ENCODE data around the gene MARCHF9.
A peak's percentile ranks its signal among the peaks of the same experiment; 100 is the strongest.

Gene MARCHF9

DNA sequence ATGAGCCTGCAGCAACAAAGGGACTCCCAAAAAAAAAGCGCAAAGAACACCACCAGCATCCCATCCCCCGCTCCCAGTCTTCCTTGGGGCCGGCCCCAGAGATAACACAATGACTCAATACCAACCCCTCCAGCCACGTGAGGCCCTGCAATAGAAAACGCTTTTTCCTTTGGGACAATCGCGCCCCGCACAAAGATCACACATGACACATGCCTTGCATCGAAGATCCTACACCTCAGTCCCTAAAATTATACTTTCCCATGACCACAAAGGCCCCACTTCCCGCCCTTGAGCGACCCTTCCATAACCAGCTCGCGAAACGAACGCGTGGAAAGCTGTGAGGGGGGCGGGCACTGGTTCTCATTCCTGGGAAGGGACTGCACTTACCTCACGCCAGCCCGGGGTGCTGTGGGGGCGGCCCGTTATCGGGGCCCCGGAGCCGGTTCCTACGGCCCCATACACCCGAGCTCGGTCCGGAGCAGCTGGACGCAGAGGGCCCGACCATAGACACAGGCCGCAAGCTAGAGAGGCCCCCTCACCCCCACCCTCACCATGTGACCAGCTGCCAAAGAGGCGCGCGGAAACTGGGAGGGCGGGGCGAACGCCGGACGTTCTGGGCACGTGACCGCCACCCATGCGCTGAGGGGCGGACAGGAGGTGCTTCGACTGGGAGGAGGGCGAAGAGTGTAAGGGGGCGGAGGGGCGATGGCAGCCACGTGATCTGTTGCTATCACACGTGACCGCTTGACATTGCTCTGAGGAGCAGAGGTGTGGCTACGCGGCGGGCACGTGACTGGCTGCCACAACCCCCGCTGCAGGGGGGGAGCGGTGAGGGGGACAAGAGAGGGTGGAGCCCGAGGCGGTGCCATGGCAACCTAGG is 2.9 kb upstream of the MARCHF9 start, which contains the start of gene CDK4:
TSS of gene CDK4 (minus strand) at position 523 of the 880 bp plus-strand sequence. CDS start 593 bp downstream, outside the sequence.
- peak within 1 kb of the TSS; percentile 41 for H3K27ac ChIP-seq (ENCODE audit: low read depth, low read length)
- H2AFZ ChIP-seq (ENCODE audit: low read depth, low read length, severe bottlenecking) = peak within 1 kb of the TSS; percentile 42
- H3K27me3 ChIP-seq (ENCODE audit: low read length) = no peaks in the 10 kb centered on the region
- H3K9me3 ChIP-seq (ENCODE audit: insufficient read depth, low read length) = no peaks in the 10 kb centered on the region
- H3K4me3 ChIP-seq (ENCODE audit: insufficient read depth, low read length, poor library complexity, severe bottlenecking) = peak within 1 kb of the TSS; percentile 71
- H4K20me1 ChIP-seq (ENCODE audit: low read depth, low read length) = no peaks in the 10 kb centered on the region
- H3K36me3 ChIP-seq (ENCODE audit: low read length) = peaks cover 10% of the 10 kb centered on the region; the same call in 1 of the 2 replicates
- H3K79me2 ChIP-seq (ENCODE audit: insufficient read depth, low read length) = peaks cover 28% of the 10 kb centered on the region
- H3K9me2 ChIP-seq (replicated peaks; ENCODE audit: insufficient read depth, low read length) = no peaks in the 10 kb centered on the region
- no peak for TF ChIP-seq EZH2phosphoT487 (conservative IDR thresholded peaks at IDR 0.05; ENCODE audit: low read length)
- peaks cover 35% of the 10 kb centered on the region for H3F3A ChIP-seq (ENCODE audit: insufficient read depth)
- peak within 1 kb of the TSS; percentile 72 for H3K9ac ChIP-seq (ENCODE audit: low read length)
- H3K4me2 ChIP-seq (ENCODE audit: low read depth, low read length, poor library complexity, severe bottlenecking) = peak within 1 kb of the TSS; percentile 72

GRCh38 chr12:57752668-57753000 is 2.3 kb upstream of the MARCHF9 start:
- H3K79me2 ChIP-seq (ENCODE audit: insufficient read depth, low read length) = peaks cover 28% of the 10 kb centered on the region
- H4K20me1 ChIP-seq (ENCODE audit: low read depth, low read length) = no peaks in the 10 kb centered on the region
- H2AFZ ChIP-seq (ENCODE audit: low read depth, low read length, severe bottlenecking) = peak overlapping the region; percentile 42
- H3K4me3 ChIP-seq (ENCODE audit: insufficient read depth, low read length, poor library complexity, severe bottlenecking) = peak overlapping the region; percentile 31
- peak overlapping the region; percentile 57 for H3K4me2 ChIP-seq (ENCODE audit: low read depth, low read length, poor library complexity, severe bottlenecking)
- peaks cover 30% of the 10 kb centered on the region for H3F3A ChIP-seq (ENCODE audit: insufficient read depth)
- H3K36me3 ChIP-seq (ENCODE audit: low read length) = peaks cover 5% of the 10 kb centered on the region; the same call in 1 of the 2 replicates
- no peak for TF ChIP-seq EZH2phosphoT487 (conservative IDR thresholded peaks at IDR 0.05; ENCODE audit: low read length)
- TF ChIP-seq CTCF (IDR thresholded peaks at IDR 0.05; ENCODE audit: insufficient read depth, low read length, poor library complexity, severe bottlenecking) = no peak
- peak overlapping the region; percentile 22; the same call in 1 of the 2 replicates for H3K9ac ChIP-seq (ENCODE audit: low read length)
- H3K27me3 ChIP-seq (ENCODE audit: low read length) = no peaks in the 10 kb centered on the region
- no peaks in the 10 kb centered on the region for H3K9me3 ChIP-seq (ENCODE audit: insufficient read depth, low read length)
- H3K9me2 ChIP-seq (replicated peaks; ENCODE audit: insufficient read depth, low read length) = no peaks in the 10 kb centered on the region
- H3K27ac ChIP-seq (ENCODE audit: low read depth, low read length) = no peak overlapping the region

DNA sequence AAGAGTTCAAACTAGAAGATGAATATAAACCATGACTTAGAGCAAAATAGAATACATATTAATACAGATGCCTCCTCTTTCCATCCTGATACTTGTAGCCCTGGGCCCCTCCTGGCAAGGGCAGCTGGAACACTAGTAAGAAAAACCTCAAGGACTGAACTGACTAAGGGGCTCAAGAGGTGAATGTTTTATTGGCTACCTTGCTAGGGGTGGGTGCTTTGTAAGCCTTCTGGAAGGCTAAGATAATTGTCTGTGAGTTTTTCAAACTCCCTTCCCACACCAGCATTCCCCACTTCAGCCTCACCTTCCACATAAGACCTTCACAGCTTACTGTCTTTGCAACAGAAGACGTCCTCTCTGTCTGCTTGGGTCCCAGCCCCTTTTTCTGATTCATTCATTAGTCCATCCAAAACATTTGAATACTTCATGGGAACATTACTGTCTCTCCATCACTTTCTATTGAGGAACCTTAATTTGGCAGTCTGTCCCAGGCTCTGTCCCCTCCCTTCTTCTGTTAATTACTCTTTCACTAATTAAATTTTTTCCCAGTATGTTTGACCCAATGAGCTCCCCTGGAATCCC is 1.1 kb upstream of the MARCHF9 start:
- Histone ChIP-seq H3K36me3 (ENCODE audit: low read length) (no peaks in the 10 kb centered on the region), H3K4me2 (ENCODE audit: low read depth, low read length, poor library complexity, severe bottlenecking) (peak overlapping the region; percentile 92), H3K79me2 (ENCODE audit: insufficient read depth, low read length) (peaks cover 28% of the 10 kb centered on the region), H3K27ac (ENCODE audit: low read depth, low read length) (no peak overlapping the region), H3K9me2 (replicated peaks; ENCODE audit: insufficient read depth, low read length) (no peaks in the 10 kb centered on the region), H3F3A (ENCODE audit: insufficient read depth) (peaks cover 25% of the 10 kb centered on the region), H3K27me3 (ENCODE audit: low read length) (no peaks in the 10 kb centered on the region), H4K20me1 (ENCODE audit: low read depth, low read length) (no peaks in the 10 kb centered on the region), H3K4me3 (ENCODE audit: insufficient read depth, low read length, poor library complexity, severe bottlenecking) (no peak overlapping the region), H2AFZ (ENCODE audit: low read depth, low read length, severe bottlenecking) (no peak overlapping the region), H3K9me3 (ENCODE audit: insufficient read depth, low read length) (no peaks in the 10 kb centered on the region), H3K9ac (ENCODE audit: low read length) (no peak overlapping the region)
- TF ChIP-seq CTCF (IDR thresholded peaks at IDR 0.05; ENCODE audit: insufficient read depth, low read length, poor library complexity, severe bottlenecking) (no peak), EZH2phosphoT487 (conservative IDR thresholded peaks at IDR 0.05; ENCODE audit: low read length) (no peak)

GRCh38 chr12:57755194-57755453 is 221 bp downstream of the MARCHF9 start:
- peaks cover 25% of the 10 kb centered on the region for H3F3A ChIP-seq (ENCODE audit: insufficient read depth)
- H3K79me2 ChIP-seq (ENCODE audit: insufficient read depth, low read length) = peaks cover 20% of the 10 kb centered on the region
- peak overlapping the region; percentile 60 for H3K4me3 ChIP-seq (ENCODE audit: insufficient read depth, low read length, poor library complexity, severe bottlenecking)
- peak overlapping the region; percentile 77 for H3K9ac ChIP-seq (ENCODE audit: low read length)
- H3K36me3 ChIP-seq (ENCODE audit: low read length) = no peaks in the 10 kb centered on the region
- H3K4me2 ChIP-seq (ENCODE audit: low read depth, low read length, poor library complexity, severe bottlenecking) = peak overlapping the region; percentile 92
- no peaks in the 10 kb centered on the region for H3K27me3 ChIP-seq (ENCODE audit: low read length)
- H3K27ac ChIP-seq (ENCODE audit: low read depth, low read length) = peak overlapping the region; percentile 72; the same call in 1 of the 2 replicates
- no peak overlapping the region for H2AFZ ChIP-seq (ENCODE audit: low read depth, low read length, severe bottlenecking)
- no peak for TF ChIP-seq CTCF (IDR thresholded peaks at IDR 0.05; ENCODE audit: insufficient read depth, low read length, poor library complexity, severe bottlenecking)
- no peak for TF ChIP-seq EZH2phosphoT487 (conservative IDR thresholded peaks at IDR 0.05; ENCODE audit: low read length)
- peaks cover 3% of the 10 kb centered on the region; the same call in 1 of the 2 replicates for H4K20me1 ChIP-seq (ENCODE audit: low read depth, low read length)
- no peaks in the 10 kb centered on the region for H3K9me2 ChIP-seq (replicated peaks; ENCODE audit: insufficient read depth, low read length)
- H3K9me3 ChIP-seq (ENCODE audit: insufficient read depth, low read length) = no peaks in the 10 kb centered on the region
